Measurements from ENCODE around the gene UBQLN4.

The UBQLN4 gene
- long read RNA-seq, donor 1, transcript UBQLN4-201 (11 exons, 3,576 nt), result major isoform, 7 of 33 reads
- long read RNA-seq, donor 1, partial matches to known transcripts, result 26 of 33 reads
- long read RNA-seq, donor 1, other reads (novel, unspliced or antisense), result 0 of 33 reads
- long read RNA-seq, donor 2, partial matches to known transcripts, result 30 of 62 reads
- long read RNA-seq, donor 2, other reads (novel, unspliced or antisense), result 31 of 62 reads
- long read RNA-seq, donor 3, partial matches to known transcripts, result 7 of 51 reads
- long read RNA-seq, donor 3, other reads (novel, unspliced or antisense), result 42 of 51 reads
- long read RNA-seq, donor 4, partial matches to known transcripts, result 6 of 8 reads
- long read RNA-seq, donor 4, other reads (novel, unspliced or antisense), result 0 of 8 reads
- long read RNA-seq, donor 5, partial matches to known transcripts, result 12 of 16 reads
- long read RNA-seq, donor 5, other reads (novel, unspliced or antisense), result 0 of 16 reads
- long read RNA-seq, donor 6, partial matches to known transcripts, result 39 of 40 reads
- long read RNA-seq, donor 6, other reads (novel, unspliced or antisense), result 0 of 40 reads
- long read RNA-seq, donor 7, partial matches to known transcripts, result 38 of 40 reads
- long read RNA-seq, donor 7, other reads (novel, unspliced or antisense), result 0 of 40 reads
- long read RNA-seq, donor 8, partial matches to known transcripts, result 9 of 11 reads
- long read RNA-seq, donor 8, other reads (novel, unspliced or antisense), result 0 of 11 reads

DNA sequence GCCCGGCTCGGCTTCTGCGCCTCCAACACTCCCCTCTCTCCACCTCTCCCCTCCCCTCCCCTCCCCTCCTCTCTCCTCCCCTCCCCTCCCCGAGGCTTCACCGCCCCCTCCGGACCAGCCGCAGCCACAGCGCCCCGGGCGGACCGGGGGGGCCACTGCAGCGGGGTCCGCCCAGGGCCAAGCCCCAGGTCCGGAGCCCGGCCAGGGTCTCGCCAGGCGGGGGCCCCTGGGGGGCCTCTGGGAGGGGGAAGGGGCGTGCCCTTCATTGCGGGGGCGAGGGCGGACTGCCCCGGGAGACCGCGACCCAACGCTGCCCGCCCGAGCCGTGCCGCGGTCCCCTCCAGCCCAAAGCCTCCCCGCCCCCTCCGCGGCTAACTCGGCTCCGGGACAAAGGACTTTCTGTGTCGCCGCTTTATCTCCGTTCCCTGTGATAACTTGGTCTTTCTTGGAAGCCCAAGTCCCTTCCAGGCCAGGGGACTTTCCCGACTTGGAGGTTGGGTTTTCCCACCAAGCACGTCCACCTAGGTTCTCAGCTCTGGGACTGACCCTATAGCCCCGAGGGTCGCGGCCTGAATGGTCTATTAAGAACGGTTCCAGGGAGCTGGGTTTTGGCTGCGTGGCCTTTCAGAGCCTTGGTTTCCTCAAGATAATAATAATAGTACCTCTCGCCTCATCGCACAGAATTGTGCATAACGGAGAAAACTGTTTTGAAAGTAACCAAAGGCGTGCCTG is at the start of gene UBQLN4:
UBQLN4 (minus strand) TSS at position 31 of the 732 bp plus-strand sequence. CDS start 97 bp downstream, outside the sequence.
- DNase-seq, result peak; percentile 87

DNA sequence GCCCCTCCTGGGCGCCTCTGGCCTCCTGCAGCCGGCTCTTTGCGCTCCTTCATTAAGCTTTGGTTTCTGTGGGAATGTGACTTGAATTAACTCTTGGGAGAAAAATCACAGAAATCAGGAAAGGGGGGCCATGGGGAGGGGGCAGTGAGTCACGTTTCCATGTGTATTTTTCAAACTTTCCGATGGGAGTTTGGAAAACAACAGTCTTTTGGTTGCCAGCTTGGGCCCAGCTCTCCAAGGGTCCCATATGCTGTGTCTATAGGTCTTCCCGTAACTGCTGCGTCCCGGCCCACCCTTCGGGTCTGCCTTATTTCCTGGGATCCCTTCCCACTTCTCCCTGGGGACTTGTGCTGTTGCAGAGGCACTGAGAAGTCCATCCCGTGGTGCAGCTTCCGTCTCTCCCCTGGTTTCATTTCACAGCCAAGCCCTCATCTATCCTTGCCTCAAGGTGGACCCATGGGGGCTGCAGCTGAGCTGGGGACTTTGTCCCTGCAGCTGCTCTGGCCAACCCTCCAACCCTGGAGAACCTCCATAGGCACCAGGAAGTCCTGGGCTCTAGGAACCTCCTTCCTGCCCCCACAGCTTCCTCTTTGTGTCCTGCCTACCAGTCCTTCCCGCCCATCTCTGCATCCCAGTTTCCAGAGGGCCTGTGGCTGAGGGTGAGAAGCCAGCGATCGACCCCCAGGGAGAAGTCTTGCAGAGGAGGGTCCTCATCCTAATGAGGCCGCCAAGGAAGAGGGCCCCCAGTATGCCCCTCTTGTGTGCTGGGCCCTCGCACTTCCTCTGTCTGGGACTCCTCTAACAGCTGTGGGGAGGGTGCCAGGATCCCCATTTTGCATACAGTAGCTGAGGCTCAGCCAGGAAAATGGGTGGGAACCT is 49.3 kb upstream of the UBQLN4 start:
- peak; percentile 21 for DNase-seq

DNA sequence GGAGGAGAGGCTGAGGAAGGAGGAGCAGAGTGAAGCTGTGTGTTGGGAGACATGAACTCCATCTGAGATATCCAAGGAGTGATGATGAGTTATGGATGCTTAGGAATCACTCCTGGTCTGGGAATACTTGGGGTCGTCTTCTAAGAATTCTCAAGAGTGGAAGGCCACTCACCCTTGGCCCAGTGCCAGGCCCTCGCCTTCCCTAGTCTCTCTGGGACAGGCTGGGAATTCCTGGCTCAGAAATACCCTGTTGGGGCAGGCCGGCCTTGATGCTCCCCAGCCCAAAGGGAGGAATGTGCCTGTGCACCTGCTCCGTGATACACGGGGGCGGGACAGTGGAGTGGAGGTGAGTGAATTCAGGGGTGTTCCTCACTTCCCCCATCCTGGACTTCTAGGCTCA is 48.3 kb upstream of the UBQLN4 start:
- no peak for DNase-seq

DNA sequence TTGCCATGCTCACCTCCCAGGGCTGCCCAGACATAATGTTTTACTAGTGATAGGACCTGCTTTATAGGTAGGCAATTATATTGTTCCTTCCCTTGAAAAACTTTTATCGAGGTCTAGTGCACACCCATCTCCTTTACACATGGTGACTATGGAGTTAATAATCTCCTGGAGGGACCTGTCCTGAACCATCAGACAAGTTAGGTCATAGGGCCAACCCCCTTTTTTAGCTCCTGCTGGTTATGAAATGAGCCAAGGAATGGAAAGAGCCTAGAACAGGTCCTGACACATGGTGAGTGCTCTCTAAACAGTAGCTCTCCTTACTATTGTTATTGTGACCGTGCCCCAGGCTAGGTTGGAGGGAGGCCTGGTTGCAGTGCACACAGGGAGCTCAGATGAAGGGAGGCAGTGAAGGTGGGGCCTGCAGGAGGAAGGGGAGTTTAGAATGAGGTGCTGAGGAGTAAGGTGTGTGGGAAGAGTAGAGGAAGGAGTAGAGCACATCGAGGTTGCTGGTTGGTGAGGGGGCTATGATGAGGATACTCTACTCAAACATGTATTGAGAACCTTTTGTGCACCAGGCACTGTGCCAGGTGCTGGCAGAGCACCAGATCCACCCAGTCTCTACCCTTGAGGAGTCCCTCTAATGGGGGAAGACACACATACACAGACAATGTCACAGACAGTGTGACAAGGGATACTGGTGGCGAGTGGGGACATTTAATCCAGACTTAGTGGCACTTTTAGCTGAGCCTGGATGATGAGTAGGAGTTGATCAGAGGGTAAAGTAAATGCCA is 46.8 kb upstream of the UBQLN4 start:
- DNase-seq, result no peak

DNA sequence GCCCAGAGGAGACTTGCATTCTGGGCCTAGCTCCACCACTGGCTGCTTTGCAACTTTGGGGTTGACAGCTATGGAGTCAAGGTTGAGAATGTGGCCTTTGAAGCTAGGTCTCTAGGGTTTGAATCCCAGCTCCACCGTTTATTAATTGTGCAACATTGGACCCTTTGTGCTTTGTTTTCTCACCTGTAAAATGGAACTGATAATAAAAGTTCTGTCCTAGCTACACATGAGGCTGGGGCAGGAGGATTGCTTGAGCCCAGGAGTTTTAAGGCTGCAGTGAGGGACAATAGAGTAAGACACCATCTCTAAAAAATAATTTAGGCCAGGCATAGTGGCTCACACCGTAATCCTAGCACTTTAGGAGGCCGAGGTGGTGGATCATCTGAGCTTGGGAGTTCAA is 45.7 kb upstream of the UBQLN4 start:
- no peak for DNase-seq

DNA sequence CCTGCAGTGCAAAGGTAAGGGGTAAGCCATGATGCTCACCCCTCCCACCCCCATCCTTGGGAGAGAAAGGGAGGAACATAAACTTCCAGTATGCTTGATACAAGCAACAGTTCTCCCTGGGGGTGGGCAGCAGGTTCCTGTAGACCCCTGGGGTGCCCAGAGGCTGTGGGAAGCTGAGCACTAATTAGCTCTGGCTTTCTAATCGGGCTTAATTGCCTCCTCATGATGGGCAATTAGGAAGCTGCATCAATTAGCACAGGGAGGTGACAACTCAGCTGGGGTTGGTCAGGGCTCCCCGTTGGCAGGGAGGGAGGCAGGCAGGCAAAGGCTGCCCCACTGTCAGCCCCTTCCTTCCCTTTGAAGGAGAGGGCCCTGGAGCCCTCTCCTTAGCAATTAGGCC is 45.2 kb upstream of the UBQLN4 start:
- DNase-seq, result no peak

DNA sequence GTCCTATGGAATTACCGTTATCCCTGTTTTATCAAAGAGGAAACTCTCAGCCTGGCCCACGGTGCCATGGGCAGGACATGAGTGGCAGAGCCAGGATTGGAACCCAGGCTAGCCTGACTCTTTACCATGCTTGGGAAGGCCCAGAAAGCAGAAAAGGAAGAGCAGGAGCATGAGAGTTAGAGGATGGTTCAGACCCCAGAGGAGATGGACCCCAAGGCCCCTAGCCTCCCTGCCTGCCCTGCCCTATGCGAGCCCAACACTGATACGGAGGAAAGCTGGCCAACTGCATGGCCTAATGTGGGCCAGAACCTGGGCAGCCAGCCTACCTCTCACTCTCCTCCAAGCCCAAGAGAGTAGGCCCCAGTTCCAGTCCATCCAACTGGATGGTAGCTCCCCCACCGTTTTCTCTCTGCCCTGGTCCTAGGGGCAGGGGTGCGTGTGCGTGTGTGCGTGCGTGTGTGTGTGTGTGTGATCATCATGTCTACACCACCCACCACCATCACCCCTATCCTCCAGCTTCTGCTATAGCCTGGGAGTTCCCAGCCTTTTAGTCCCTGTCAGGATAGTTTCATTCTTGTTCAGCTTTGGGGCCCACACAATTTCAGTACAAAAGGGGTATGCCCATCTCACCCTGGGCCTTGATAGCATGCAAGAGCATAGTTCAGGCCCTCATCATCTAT is 44.0 kb upstream of the UBQLN4 start:
- no peak for DNase-seq

DNA sequence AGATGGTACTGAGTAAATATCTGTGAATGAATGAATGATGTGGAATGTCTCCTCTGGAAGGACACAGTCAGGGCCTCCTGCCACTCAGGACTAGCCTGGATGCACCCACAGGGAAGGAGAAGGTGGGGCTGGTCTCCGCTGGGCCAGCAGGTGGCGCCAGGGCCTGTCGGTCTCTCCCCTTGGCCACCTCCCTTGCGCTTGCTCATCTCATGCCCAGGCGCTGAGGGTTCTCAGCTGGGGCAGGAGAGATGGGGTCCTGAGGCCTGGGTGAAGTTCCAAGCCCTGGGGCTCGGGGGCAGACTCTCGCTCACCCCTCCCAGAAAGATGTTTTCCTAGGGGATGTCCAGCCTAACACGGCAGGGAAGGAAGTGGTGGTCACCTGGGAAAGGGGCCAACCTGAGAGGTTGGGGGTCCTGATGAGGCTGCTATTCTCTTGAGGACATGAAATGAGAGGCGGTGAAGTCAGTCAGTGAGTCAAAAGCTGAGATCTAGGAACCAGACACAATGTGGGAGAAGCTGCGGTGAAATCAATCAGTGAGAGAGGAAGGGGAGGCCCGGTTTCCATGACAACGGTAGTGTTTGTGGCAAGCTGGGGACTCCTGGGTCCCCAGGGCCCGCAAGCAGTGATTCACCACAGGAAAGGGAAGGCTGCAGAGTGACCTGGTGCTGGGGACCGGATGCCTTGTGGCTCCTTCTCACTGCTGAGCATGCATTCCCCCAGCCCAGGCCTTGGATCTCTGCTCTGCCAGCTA is 43.2 kb upstream of the UBQLN4 start:
- DNase-seq, result peak; percentile 61

DNA sequence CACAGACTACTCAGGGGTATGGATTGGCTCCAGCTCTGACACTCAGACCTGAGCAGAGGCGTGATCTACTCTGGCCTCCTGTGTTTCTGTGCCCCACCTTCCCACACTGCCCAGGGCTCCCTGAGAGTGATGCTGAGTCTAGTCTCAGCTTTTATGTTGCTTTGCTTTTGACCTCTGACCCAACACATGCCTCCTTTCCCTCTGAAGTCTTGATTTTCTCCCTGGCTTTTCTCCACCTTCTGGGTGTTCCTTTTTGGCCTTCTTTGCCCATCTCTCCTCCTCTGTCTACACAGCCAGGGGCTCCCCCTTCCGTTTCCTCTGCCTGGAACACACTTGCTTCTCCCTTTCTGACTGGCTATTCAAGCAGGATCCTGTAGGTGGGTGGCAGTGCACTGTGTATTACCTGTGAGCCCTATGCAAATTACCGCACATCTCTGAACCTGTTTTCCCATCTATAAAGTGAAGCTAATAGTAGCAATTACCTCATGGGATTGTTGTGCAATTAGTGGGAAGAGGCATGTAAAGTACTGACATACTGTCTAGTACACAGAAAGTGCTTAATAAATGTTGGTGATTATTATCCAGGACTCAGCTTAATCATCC is 42.4 kb upstream of the UBQLN4 start:
- DNase-seq, result no peak

DNA sequence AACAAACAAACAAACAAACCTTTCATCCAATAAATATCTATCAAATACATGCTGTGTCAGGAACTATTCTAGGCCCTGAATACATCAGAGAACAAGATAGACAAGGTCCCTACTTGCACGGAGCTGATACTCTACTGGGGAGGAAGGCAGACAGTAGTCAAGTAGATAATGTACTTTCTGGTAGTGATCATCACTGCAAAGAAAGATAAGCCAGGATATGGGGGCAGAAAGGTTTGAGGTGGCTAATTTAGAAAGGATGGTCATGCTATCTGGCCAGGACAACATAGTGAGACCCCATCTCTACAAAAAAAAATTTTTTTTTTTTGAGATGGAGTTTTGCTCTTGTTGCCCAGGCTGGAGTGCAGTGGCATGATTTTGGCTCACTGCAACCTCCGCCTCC is 38.0 kb upstream of the UBQLN4 start:
- no peak for DNase-seq

DNA sequence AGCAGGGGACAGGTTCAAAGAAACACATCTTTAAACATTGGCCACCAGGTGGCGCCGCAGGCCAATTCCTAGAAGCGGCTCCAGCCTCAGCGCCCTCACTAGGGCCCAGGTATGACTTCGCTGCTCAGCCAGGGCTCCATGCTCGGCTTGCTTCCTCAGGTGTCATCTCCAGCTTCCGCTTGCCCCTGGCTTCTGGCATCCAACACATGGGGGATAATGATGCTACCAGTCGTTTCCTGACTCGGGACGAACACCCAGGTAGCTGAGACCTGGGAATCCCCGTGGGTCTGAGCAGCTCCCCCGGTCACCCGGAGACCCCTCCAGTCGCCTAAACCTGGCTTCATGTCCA is 37.2 kb upstream of the UBQLN4 start:
- peak; percentile 60 for DNase-seq

DNA sequence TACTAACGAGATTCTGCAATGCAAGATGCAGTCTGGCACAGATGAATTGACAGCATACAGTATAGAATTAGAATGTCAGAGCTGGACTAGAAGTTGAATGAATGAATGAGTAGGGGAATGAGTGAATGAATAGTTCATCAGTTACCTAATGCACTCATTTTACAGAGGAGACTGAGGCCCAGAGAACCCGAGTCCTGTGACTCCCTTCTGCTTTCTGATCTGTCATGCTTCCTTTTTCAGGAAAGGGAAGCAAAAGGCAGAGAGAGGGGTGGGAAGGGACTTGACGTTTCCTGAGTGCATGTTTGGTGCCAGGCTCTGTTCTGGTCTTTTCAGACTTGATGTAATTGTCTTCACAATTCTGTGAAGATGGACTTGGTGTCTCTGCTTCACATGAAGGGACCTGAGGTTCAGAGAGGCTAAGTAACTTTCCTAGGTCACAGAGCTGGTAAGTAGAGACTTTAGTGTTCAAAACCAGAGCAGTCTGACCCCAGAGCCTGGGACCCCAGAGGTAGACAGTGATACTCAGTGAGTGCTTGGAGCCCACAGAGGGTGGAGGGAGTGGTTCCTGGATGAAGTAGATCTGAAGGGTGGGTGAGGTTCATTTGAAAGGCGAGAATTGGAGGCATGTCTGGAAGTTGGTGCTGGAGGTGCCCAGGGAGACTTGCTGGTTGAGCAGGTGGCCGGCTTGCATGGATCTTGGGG is 36.7 kb upstream of the UBQLN4 start:
- DNase-seq, result no peak

DNA sequence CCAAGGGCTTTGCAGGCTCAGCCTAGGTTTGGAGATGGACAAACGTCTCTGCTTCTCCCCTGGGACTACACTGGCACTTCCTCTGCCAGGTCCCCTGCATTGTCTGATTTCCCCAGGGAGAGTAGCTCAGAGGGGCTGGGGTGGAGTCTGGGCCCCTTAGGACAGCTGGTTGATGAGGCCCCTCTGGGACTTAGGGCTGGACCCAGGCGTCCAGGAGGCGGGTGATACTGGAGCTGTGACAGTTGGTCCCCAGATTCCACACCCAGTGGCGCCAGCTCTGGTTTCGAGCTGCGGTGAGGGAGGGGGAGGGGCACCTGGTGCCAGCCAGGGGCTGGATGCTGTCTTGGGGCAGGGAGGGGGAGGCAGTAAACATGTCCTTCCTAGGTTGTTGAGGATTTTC is 36.1 kb upstream of the UBQLN4 start:
- no peak for DNase-seq

DNA sequence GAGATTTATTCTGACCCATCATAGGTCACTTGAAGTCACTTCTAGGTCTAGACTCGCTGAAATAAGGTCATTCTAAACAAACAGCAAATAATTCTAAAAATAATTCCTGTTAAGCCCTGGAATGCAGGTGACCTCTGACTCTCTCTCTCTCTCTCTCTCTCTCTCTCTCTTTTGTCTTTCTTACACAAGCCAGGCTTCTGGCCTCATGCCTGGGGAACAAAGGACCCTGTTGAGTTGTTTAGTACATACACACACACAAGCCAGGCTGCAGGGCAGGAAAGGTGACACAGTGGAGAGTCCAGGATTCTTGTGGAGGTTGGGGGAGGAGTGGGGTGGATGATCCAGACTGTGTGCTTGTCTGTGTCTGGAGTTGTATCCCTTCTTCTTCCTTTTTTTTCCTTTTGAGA is 32.7 kb upstream of the UBQLN4 start:
- DNase-seq, result no peak

DNA sequence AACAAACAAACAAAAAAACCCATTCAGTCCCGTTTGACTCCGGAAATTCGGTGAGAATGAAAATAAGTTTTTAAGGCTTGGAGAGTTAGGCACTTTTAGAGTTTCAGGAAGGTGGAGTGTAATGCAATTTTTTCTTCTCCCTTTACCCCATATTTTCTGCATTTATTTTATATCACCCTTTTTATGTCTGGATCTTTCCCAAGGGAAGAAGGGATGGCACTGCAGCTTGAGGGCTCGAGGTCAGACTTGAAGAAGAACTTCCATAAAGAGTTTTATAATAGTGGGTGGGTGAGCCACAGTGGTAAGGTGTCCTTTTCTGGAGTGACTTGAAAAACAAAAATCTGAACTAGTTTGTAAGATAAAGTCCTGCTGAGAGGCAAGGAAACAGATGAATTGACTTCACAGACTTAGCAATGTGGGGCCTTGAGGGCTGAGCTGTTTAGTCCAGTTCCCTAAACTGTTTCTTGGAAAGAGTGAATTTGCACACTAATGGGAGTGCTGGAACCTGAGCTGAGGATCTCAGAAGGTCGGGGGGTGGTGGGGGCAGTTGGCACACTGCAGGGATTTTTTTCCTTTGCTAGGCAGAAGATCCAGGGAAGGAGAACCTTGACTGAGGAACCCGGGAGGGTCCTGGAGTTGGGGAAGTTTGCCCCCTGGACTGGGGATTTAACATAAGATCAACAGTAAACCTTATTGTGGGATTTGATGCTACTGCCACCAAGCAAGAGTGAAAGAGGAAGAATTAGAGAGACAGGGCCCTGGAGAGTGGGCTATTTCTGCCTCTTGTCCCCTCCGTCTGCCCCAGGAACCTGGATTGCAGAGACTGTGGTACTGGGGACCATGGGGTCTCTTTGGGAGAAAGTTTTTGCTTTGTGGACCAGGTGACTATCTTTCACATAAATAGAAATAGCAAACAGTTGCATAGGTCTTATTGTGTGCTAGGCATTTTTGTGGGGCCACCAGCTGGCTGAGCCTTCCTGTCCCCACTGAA is 30.5 kb upstream of the UBQLN4 start:
- DNase-seq, result no peak

DNA sequence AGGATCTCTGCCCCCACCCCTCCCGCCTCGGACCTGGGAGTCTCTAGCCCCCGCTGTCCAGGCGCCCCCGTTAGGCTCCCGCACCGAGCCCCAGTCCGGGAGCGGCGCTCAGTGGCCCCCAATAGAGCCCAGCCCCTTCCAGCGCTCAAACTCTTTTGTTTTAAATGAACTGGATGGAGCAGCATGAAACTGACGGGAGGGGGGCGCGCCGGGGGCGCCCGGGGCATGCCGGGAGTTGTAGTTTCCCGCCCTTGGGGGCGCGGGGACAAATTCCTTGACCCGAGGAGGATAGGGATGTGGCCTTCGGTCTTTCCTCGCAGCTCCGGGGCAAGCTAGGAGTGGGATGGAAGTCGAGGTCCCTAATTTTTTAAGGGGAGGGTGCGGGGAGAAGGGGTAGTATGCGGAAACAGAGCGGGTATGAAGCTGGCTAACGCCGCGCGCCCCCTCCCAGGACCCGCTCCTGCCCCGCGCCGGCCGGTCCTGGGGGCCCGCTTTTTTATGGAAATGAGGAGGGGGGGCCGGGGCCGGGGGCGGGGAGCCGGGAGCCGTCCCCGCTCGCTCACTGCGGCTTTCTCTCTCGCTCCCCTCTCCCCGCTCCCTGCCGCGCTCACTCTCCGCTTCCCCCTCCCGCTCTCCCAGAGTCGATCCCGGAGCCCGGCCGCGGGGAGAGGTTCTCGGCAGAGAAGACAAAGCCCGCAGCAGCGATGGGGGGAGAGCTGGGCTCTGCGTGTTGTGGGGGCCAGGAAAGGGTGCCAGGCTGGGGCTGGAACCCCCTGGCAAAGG is 28.9 kb upstream of the UBQLN4 start, which contains the start of gene MEX3A:
MEX3A (minus strand) TSS at position 157 of the 783 bp plus-strand sequence. CDS start 467 bp downstream, outside the sequence.
- DNase-seq, result peak; percentile 95

DNA sequence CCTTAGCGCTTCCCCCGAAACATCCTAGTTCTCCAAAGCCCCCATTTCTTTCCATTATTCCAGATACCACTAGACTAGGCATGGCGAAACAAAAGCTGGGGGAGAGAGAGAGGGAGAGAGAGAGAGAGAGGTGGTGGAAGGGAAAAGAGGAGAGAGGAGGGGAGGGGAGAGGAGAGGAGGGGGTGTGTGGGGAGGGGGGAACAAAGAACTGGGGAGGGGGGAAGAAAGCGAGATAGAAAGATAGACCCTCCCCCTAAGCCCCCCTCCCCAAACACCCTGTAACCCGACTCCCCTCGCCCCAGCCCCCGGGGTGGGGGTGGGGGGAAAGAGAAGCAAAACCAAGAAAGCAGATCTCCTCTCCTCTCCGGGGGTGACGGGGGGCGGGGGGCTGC is 28.3 kb upstream of the UBQLN4 start:
- peak; percentile 59 for DNase-seq

Measured in right kidney (tissue), 9 donors.